Stomach (tissue), 4 donors: ENCODE results near the gene HLA-A.

Experiments
- POLR2A ChIP-seq, 4 donors: fragments of 450-650 bp; IDR thresholded peaks; one replicate each; pipeline ENCODE4 v1.6.1; 2016; ENCODE audit warnings: antibody characterized with exemption in 4 of 4, control low read depth in 2 of 4, mild to moderate bottlenecking in 1 of 4, moderate library complexity in 1 of 4
- TF ChIP-seq, protein P1 (sequence below), 7 experiments: fragments of 450-650 bp in 4 of 7; fragments of 200-600 bp in 3 of 7; sonication (generic) in 3 of 7; IDR thresholded peaks; one replicate each; pipeline ENCODE4 v1.5.1; 2016 to 2019; ENCODE audit warnings: antibody characterized with exemption in 7 of 7, control low read depth in 2 of 7, mild to moderate bottlenecking in 1 of 7

DNA sequence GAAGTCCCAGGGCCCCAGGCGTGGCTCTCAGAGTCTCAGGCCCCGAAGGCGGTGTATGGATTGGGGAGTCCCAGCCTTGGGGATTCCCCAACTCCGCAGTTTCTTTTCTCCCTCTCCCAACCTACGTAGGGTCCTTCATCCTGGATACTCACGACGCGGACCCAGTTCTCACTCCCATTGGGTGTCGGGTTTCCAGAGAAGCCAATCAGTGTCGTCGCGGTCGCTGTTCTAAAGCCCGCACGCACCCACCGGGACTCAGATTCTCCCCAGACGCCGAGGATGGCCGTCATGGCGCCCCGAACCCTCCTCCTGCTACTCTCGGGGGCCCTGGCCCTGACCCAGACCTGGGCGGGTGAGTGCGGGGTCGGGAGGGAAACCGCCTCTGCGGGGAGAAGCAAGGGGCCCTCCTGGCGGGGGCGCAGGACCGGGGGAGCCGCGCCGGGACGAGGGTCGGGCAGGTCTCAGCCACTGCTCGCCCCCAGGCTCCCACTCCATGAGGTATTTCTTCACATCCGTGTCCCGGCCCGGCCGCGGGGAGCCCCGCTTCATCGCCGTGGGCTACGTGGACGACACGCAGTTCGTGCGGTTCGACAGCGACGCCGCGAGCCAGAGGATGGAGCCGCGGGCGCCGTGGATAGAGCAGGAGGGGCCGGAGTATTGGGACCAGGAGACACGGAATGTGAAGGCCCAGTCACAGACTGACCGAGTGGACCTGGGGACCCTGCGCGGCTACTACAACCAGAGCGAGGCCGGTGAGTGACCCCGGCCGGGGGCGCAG is at the start of gene HLA-A:
- TF ChIP-seq, protein P1, sequence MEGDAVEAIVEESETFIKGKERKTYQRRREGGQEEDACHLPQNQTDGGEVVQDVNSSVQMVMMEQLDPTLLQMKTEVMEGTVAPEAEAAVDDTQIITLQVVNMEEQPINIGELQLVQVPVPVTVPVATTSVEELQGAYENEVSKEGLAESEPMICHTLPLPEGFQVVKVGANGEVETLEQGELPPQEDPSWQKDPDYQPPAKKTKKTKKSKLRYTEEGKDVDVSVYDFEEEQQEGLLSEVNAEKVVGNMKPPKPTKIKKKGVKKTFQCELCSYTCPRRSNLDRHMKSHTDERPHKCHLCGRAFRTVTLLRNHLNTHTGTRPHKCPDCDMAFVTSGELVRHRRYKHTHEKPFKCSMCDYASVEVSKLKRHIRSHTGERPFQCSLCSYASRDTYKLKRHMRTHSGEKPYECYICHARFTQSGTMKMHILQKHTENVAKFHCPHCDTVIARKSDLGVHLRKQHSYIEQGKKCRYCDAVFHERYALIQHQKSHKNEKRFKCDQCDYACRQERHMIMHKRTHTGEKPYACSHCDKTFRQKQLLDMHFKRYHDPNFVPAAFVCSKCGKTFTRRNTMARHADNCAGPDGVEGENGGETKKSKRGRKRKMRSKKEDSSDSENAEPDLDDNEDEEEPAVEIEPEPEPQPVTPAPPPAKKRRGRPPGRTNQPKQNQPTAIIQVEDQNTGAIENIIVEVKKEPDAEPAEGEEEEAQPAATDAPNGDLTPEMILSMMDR (IDR thresholded peaks at IDR 0.05), result no peak
- peak in 1 of 4 donors; percentile 85 for TF ChIP-seq POLR2A (IDR thresholded peaks at IDR 0.05)
